ENCODE results near the gene TMC2.
"Not testable (repeated sequence)": the region's sequence is repeated elsewhere in the genome, so short reads cannot be mapped to it uniquely, and the experiment has no call there.

The TMC2 gene

DNA sequence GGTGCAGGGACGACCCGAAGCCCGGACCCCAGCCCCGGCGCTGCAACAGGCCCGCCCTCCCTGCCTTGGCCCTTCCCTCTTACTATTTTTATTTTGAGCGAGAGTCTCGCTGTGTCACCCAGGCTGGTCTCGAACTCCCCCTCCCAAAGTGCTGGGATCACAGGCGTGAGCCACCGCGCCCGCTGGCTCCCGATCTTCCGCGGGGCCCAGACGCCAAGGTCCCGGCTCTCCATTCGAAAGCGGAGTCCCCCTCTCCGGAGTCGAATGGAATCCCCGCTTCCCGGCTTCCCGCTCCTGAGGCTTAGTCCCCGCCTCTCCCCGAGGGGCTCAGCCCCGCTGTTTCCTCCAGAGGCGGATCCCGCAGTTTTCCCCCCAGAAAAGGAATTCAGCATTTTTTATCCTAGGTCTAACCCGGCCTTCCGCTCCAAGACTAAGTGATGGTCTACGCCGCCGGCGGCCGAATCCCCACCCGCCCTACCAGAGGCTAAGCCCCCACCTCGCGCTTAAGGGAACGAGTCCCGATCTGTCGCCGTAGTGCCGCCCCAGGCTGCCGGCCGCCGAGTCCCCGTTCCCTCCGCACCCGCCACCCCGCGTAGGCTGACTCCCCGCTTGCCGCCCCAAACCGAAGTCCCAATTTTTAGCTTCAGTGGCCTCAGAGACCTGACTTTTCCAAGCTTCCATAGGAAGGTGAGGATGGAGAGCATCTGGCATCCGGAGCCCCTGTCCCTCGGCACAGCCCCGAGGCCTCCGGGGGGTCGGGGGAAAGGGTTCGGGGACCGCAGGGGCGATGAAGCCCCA is 11.5 kb upstream of the TMC2 start:
- no peak for DNase-seq

DNA sequence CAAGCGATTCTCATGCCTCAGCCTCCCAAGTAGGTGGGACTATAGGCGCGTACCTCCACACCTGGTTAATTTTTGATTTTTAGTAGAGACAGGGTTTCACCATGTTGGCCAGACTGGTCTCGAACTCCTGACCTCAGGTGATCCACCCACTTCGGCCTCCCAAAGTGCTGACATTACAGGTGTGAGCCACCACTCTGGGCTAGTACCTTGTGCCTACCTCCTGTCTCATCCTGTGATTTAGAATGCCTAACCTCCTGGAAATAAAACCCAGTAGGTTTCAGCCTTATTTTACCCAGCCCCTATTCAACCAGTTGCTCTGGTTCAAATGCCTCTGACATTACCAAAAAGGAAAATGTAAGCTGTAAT is 10.2 kb upstream of the TMC2 start:
- DNase-seq = not testable (repeated sequence)

DNA sequence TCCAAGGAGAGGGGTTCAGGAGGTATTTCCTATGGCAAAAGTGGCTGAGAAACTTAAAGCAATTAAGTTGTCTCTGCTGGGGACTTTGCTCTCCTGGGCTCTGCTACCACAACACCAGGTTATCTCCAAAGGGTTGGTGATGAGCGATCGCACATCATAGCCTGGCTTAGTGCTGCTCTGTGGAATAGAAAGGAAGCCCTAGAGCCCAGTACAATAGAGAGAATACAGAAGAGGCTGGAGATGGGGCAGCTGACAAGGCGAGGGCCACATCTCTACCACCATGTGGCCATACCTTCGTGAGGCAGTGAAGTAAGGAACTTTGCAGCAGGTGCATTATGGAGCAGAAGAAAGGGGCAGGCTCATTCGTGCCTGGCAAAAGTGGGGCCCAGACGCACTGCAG is 8.6 kb upstream of the TMC2 start:
- no peak for DNase-seq

DNA sequence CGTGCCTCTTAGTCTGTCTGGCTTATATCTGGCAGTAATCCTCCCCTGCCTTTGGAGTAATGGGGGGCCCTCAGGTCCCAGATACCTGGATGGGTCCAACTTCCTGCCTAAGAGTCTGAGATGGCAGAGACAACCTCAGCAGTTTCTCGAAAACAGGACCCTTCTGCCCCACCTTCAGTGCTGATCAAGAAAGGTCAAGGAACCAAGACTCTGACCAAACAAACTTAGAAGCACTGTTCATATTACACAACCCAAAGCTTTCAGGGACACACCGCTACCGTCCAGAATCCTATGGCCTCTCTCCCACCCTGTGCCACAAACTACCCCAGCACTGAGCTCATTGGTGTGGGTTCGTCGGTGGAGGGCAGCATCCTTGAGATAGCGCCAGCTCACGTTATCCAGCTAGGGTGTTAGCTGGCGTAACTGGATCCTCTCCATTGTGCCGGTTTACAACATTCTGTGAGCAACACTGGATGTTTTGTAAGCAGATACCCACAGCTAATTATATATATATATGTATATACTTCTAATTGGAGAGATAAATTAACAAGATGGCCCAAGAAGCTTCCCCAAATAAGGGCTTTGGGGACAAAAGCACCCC is 7.6 kb upstream of the TMC2 start:
- no peak for DNase-seq

DNA sequence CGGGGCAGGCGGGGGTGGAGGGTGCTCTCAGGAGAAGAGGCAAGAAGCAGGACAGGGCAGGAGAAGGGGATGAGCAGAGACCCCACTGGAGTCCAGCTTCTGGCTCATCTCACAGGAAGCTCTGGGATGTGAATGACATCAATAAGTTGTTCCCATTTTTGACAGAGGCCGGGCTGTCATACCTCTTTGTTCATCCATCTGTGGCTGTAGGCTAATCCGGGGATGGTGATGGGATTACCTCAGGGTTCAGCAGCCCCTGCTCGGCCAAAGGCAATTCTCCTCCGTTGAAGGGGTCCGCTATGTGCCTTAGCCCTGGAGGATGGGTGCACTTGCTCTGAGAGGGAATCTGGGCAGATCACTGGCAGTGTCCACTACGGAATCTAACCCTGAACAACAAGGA is 3.3 kb upstream of the TMC2 start:
- no peak for DNase-seq

DNA sequence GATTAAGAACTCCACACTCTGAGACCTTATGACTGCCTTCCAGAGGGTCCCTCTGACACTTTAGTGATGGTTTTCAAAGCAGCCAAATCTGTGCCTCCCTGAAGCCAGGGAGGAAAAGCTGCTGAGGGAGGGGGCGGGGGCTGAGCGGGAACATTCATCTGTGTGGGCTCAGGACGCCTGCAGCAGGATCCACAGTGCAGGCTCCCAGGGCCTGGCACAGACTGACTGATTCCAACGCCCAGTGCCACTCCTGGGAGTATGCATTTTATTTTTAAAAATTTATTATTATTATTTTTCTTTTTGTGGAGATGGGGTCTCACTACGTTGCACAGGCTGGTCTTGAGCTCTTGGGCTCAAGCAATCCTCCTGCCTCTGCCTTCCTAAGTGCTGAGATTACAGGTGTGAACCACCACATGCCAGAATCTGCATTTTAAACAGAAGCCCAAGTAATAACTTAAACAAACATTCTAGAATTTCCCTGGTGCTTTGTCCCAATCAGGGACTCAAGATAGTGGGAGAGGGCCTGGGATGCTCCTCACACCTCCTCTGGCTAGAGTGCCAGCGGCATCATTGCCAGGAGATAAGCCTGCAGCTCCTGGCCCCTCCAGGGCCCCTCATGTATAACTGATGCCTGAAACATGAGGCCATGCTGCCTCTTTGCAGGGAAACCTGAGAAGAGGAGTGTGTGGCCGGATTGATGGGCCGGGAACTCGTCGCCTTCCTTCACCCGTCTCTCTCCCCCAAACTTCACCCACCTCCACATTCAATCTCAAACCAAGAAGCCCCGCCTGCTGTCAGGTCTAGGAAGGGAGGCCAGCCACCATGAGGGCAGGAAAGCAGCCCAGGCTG is 438 bp upstream of the TMC2 start:
- no peak for DNase-seq

DNA sequence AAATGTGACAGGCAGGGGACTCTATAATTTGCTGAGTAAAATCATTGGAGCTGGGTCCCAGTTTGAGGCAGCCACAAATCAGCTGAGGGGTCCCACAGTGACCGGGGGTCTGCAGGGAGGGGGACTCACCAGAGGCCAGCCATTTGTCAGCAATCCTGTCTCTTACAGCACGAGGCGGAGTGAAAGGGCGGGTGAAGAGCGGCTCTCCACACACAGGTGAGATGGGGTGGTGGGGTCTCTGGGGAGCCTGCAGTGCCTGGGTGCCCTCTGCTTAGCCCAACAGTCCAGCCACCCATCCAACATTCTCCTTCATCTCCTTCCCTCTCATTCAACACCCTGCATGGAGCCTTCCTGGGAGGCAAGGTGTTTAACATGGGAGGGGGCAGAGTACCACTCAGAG is 728 bp downstream of the TMC2 start:
- no peak for DNase-seq

DNA sequence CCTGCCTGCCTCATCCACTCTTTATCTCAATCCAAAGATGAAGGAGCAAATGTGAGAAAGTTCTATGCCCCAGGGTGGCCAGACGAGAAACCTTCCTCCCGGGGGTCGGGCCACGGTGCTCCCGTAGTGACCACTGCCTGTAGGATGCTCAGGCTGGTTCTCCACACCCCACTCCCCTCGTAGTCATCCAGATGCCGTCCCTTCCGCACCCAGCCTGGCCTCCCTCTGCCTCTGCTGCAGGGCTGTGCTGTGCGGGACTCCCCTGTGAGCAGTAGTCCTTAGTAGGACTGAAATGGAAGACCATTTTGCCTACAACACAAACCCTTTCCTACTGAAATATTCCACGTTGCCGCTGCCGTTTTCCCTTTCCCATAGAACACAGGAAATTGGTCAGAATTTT is 2.0 kb downstream of the TMC2 start:
- no peak for DNase-seq

DNA sequence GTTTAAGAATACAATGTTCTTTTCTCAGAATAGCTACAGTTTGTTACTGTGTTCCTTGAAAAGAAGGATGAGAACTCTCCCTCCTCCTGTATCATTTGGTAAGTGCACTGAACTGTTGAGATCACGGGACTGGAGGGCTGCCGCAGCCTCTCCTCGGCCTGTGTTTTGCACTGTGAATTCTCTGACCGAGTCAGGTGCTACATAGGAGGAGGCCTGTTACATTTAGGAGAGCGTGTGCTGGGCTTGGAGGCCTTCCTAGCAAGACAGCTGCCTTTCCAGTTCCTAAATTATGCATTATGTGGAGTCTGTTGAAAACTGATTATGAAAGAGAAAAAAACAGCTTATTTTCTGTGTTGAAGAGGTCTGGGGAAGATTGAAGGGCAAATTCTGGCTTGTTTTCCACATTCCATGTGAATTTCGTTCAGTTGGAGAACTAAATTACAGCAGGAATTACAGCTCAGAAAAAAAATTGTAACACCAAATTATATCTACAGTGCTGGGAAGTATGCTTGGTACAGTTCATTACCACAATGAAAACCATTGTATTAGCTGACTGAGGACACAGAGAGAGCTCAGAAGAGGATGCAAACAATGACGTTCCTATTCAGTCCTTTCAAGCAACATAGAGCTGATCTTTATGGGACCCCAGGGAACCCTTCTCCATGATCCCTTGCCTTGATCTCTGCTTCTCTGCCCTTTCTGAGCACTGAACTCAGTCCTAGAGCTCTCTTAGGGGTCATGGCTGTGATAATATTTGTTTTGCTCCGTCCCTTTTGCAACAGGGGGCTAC is 2.8 kb downstream of the TMC2 start:
- no peak for DNase-seq

DNA sequence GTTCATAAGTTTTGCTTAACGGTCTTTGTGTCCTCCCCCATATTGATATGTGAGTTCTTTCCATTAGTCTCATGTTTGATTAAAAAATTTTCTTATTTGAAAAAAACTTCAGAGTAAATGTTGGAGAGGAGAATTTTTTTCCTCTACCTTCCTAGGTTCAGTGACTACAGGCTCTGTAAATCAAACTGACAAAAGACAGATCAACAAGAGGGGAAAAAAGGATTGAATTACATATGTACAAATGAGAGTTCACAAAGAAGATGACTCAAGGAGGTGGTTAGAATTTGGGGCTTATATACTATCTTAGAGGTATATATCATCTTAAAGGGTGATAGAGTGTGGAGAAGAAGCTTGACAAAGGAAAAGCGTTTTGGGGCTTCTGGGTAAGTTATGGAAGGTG is 5.6 kb downstream of the TMC2 start:
- no peak for DNase-seq

DNA sequence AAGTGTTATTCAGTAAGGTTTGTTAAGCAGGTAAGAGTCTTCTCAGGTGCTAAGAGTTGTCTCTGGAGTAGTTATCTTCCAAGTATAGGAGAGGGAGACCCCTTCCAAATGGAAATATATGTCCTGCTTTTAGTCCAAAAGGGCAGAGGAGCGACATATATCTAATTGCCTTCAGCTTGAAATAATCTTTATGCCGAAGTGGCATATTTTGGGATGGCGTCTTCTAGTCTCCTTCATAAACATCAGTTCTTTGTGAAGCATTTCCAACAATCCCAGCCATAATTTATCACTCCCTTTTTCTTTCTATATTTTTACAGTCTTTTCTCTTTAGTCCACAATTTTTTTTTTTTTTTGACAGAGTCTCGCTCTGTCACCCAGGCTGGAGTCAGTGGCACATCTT is 6.0 kb downstream of the TMC2 start:
- no peak for DNase-seq

DNA sequence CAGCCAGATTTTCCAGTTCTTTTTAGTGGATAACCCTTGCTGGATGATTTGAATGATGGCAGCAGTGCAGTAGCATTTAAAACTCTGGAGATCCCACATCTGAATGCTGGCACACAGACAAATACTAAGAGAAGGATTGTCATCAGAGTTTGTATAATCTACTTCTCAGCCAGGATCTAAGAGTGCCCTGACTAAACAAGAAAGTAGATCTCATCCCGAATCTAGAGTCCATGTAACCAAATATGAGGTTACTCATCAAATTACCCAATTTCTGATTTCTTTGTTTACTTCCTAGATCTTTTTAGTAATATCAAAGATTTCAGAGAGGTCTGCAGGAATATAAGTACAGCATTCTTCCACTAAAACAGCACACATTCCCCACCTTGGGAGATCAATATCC is 7.8 kb downstream of the TMC2 start:
- no peak for DNase-seq

DNA sequence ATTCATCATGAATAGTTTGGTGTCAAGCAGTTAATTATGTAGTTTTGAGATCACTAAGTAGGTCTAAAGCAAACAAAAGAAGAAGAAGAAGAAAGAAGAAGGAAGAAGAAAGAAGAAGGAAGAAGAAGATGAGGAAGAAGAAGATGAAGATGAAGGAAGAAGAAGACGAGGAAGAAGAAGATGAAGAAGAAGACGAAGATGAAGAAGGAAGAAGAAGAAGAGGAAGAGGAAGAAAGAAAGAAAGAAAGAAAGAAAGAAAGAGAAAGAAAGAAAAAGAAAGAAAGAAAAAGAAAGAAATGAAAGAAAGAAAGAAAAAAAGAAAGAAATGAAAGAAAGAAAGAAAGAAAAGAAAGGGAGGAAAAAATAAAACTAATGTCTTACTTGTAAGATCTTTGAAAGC is 9.2 kb downstream of the TMC2 start:
- no peak for DNase-seq

DNA sequence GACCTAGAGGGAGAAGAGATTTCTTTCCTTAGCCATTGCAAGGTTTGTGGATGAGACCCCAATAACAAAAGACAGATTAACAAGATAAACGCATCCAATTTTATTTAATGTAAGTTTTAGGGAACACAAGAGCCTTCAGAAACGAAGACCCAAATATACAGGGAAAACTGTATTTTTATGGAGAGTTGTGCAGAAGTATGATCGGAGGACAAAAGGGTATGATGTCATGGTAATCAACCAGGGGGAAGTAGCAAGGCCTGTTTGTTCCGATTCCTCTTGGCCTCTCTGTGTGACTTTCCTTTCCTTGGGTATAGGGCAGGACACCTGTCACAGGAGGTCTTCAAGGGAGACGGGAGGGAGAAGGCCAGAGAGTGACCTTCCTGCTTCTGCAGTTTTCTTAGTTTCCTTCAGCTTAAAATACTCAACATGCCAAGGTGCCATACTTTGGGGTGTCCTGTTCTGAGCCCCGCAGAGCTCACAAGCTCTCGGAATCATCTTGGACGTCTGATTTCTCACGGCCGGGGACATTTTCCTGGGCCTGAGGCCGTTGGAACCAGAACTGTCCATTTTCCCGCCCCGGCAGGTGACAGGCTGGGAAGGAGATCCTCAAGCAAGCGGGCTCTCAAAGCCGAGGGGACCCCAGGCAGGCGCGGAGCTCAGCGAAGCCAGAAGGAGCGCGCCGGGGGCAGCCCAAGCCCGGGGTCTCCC is 21.7 kb downstream of the TMC2 start:
- DNase-seq = no peak

DNA sequence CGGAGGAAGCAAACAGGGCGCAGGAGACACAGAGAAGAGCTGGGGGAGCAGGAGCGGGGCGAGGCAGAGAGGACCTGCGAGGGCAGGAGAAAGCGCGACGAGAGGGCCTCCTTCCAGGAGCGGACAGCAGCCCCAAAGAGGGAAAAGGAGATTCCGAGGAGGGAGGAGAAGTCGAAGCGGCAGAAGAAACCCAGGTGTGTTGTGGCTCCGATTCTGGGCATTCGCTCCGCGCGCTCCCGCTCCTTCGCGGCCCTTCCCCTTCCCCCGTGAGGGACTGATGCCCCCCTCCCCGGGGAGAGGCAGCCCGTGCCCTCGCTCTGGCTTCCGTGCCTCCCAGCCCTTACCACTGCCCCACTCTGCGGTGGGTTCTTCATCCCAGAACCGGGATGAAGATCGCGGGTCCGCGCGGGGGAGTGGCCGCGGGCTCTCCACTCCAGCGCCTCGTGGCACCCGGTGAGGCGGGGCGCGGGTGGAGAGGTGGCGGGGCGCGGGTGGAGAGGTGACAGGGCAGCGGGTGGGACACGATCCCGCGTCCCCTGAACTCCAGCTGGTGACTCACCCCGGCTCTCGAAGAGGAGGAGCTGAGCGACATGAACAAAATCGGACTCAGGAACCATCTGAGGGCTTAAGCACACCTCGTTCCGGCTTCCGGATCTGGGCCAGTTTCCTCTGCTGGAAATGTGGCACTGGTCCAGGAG is 22.4 kb downstream of the TMC2 start:
- no peak for DNase-seq

DNA sequence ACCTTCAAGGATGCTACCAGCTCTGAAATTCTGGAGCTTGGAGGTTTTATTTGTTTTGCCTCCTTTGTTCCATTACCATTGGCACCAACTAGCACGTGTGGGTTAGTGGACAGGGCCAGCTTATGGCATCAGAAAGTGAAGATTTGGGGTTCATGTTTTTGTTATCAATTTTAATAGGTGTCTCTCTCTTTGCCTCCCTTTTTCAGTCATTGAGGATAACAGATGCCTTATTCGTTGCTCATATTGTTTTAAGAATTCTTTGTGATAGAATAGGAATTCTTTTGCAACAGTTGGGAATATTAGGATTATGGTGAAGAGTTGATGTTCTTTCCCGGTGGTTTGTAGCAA is 22.9 kb downstream of the TMC2 start:
- DNase-seq = no peak

DNA sequence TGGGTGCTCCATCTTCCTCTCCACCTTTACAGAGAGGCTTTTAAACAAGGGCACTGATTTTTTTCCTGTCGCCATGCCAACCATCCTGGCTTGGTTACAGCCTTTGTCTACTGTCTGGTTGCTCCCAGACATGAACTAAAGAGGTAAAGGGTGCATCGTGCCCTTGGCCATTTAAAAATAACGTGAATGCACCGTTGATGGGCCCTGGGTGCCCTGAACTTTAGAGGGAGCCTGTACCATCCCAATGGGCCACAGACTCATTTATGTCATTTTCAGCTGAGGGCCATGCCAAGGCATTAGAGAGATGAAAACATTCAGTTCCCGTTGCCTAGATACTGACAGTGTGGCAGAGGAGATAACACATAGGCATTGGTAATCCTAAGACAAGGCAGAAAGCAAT is 23.3 kb downstream of the TMC2 start:
- no peak for DNase-seq

DNA sequence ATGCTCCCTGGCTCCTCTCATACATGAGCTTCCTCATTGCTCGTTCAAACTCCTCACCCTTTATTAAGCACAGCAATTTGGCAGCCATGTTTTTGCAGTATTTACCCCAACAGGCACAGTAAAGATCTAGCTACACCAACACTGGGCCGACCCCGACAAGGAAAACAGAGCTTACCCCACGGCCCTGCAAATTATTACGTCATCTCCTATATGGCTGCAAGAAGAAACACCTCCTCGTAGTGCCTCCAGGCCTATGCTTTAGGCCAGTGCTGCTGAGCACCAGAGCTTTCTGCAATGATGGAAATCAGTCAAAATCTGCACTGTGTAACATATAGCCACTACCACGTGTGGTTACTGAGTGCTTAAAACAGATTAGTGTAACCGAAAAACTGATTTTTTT is 26.7 kb downstream of the TMC2 start:
- DNase-seq = no peak

DNA sequence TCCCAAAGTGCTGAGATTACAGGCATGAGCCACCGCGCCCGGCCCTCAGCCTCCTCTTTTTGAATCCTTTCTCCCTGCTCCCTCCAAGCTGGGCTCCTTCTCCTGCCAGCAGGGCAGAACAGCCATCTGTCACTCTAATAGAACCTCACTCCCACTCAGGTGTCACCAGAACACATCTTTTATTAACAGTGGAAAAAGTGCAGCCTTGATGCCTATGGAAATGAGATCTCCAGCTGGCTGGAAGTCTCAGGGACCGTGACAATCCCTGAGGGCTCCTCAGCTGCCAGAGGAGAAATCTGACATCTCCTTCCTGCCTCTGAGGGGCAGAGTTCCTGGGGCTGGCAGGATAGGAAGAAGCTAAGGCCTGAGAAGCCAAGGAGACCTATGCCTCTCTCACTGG is 28.0 kb downstream of the TMC2 start:
- no peak for DNase-seq

DNA sequence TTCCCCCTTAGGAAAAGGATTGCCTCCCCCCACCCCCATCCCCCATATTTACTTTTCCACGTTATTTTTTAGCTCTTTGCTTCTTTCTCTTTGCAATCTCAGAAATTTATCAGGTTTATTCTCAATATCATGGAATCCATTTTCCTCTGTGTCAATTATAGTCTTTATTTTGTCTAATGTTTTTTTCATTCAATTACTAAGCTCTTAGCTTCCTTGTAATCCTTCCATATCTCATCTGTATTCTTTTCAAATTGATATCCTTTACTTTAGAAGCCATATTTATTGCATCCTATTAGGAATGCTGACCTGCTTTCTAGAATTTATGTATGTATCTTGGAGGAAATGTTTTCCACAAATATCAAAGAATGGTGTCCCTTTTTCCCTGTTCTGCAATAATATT is 39.3 kb downstream of the TMC2 start:
- no peak for DNase-seq

DNA sequence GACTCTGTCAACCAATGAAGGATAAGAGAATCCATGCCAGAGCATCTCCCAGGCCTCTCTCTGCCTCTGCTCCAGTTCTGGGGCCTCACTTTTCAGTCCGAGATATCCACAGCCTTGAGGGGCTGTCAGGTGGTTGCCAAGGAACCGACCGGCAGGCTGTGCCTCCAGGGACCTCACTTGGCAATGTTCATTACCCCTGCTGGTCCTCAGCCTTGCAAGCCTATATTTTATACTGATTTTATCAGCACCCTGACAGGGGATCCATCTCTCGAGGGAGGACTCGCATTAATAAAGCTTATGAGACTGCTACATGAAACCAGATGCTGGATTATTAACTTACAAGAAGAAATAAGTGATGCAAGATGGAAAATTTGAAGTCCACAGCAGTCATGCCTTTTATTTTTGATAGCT is 39.9 kb downstream of the TMC2 start:
- DNase-seq = no peak
